GM12891 (cell line): ENCODE results near the gene PUS10.

Experiments used
- POLR2AphosphoS5 ChIP-seq: IDR thresholded peaks from 2 replicates; pipeline ENCODE4 v1.6.1; 2011; ENCODE audit warnings: low read depth, low read length, control low read depth
- TAF1 ChIP-seq: IDR thresholded peaks from 2 replicates; pipeline ENCODE4 v1.6.1; 2011; ENCODE audit warnings: low read depth, low read length, control low read depth

DNA sequence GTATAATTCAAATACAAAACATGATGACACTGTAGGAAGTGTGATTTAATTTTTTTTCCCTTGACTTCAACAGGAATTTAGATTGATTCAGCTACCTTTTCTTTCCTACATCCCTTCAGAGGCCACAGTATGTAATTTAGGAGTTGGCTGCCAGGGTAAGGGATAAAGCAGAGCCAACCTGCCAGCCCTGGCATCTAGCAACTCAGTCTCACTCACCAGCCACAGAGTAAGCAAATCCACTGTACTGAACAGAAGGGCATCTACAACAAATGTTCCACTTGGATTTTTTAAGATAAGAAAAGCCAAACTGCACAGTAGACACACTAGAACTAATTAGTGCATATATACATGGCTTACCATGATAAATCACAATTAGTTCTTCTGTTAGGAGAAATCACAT is 54.9 kb downstream of the PUS10 start:
- TF ChIP-seq TAF1, result no peak
- no peak for TF ChIP-seq POLR2AphosphoS5
